PFSK-1 (cell line): ENCODE measurements around the gene TSPO. TPM values are rescaled to one million over a fixed set of nuclear protein-coding genes. Genes with fewer than 3 reads are reported as not detected.

Source experiments
- FOXP2 ChIP-seq: optimal IDR thresholded peaks from 2 replicates; pipeline ENCODE3; 2011; ENCODE audit warnings: borderline replicate concordance, control low read depth, inconsistent platforms; ENCODE audit not compliant: insufficient read depth; ENCODE audit errors: extremely low read length, extremely low read depth
- POLR2AphosphoS5 ChIP-seq: IDR thresholded peaks from 2 replicates; pipeline ENCODE4 v1.6.1; 2012; ENCODE audit warnings: low read depth, mild to moderate bottlenecking, control low read depth, low read length, moderate library complexity
- SIN3A ChIP-seq: IDR thresholded peaks from 2 replicates; pipeline ENCODE4 v1.6.1; 2012; ENCODE audit warnings: mild to moderate bottlenecking, low read length, moderate library complexity, borderline replicate concordance; ENCODE audit not compliant: insufficient read depth
- TAF1 ChIP-seq: IDR thresholded peaks from 2 replicates; pipeline ENCODE4 v1.6.1; 2012; ENCODE audit warnings: low read length, control low read depth, borderline replicate concordance; ENCODE audit not compliant: insufficient read depth
- polyA plus RNA-seq: library from polyadenylated mRNA; unstranded; fragments of >200 nt; gene quantifications from one replicate; pipeline ENCODE4 v1.2.1, GENCODE V29; 2012; ENCODE audit warnings: low read depth, missing spikeins; ENCODE audit not compliant: insufficient read length
- TF ChIP-seq, protein P1 (sequence below), 2 experiments: IDR thresholded peaks; 2 replicates each; pipeline versions ENCODE4 v1.6.1 to v1.8.0; 2011 to 2012; ENCODE audit warnings: low read depth in 2 of 2, low read length in 2 of 2, control low read depth in 1 of 2, inconsistent platforms in 1 of 2, mild to moderate bottlenecking in 1 of 2, moderate library complexity in 1 of 2; ENCODE audit not compliant: insufficient read depth in 1 of 2

Gene TSPO
- 434 TPM for polyA plus RNA-seq

GRCh38 chr22:43151251-43152002, at the start of gene TSPO:
TSPO (plus strand) TSS chr22:43151559; CDS start chr22:43159239, 7,680 bp downstream.
- TF ChIP-seq, protein P1, sequence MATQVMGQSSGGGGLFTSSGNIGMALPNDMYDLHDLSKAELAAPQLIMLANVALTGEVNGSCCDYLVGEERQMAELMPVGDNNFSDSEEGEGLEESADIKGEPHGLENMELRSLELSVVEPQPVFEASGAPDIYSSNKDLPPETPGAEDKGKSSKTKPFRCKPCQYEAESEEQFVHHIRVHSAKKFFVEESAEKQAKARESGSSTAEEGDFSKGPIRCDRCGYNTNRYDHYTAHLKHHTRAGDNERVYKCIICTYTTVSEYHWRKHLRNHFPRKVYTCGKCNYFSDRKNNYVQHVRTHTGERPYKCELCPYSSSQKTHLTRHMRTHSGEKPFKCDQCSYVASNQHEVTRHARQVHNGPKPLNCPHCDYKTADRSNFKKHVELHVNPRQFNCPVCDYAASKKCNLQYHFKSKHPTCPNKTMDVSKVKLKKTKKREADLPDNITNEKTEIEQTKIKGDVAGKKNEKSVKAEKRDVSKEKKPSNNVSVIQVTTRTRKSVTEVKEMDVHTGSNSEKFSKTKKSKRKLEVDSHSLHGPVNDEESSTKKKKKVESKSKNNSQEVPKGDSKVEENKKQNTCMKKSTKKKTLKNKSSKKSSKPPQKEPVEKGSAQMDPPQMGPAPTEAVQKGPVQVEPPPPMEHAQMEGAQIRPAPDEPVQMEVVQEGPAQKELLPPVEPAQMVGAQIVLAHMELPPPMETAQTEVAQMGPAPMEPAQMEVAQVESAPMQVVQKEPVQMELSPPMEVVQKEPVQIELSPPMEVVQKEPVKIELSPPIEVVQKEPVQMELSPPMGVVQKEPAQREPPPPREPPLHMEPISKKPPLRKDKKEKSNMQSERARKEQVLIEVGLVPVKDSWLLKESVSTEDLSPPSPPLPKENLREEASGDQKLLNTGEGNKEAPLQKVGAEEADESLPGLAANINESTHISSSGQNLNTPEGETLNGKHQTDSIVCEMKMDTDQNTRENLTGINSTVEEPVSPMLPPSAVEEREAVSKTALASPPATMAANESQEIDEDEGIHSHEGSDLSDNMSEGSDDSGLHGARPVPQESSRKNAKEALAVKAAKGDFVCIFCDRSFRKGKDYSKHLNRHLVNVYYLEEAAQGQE (IDR thresholded peaks at IDR 0.05; ENCODE audit: insufficient read depth in 1 of 2, low read depth in 2 of 2, low read length in 2 of 2) = no peak
- no peak for TF ChIP-seq TAF1
- peak; percentile 30 for TF ChIP-seq FOXP2
- no peak for TF ChIP-seq SIN3A

GRCh38 chr22:43106302-43106701, 45.1 kb upstream of the TSPO start:
- TF ChIP-seq, protein P1 (IDR thresholded peaks at IDR 0.05; ENCODE audit: insufficient read depth in 1 of 2, low read depth in 2 of 2, low read length in 2 of 2) = no peak

DNA sequence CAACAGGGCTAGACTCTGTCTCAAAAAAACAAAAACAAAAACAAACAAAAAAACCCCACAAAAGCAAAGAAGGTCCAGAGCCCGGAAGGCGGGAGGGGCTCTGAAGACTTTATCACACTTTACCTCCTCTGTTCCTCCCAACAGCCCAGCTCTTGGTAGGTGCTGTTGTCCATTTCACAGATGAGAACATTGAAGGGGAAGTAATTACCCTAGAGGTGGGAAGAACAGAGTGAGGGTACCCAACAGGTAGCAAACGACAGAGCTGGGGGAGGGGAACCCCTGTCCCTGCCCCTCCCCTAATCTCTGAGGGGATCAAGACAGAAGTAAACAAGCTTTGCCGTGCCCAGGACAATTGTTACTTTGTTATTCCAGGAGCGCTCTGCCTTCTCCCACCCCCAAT, 41.8 kb upstream of the TSPO start:
- TF ChIP-seq, protein P1 (IDR thresholded peaks at IDR 0.05; ENCODE audit: insufficient read depth in 1 of 2, low read depth in 2 of 2, low read length in 2 of 2) = no peak
- TF ChIP-seq POLR2AphosphoS5 (no peak), TAF1 (no peak), FOXP2 (no peak), SIN3A (no peak)

- TF ChIP-seq POLR2AphosphoS5 (no peak), TAF1 (no peak), FOXP2 (no peak), SIN3A (no peak)
- TF ChIP-seq, protein P1 (IDR thresholded peaks at IDR 0.05; ENCODE audit: insufficient read depth in 1 of 2, low read depth in 2 of 2, low read length in 2 of 2) = no peak
Observed at GRCh38 chr22:43109921-43110443, 41.4 kb upstream of the TSPO start.

DNA sequence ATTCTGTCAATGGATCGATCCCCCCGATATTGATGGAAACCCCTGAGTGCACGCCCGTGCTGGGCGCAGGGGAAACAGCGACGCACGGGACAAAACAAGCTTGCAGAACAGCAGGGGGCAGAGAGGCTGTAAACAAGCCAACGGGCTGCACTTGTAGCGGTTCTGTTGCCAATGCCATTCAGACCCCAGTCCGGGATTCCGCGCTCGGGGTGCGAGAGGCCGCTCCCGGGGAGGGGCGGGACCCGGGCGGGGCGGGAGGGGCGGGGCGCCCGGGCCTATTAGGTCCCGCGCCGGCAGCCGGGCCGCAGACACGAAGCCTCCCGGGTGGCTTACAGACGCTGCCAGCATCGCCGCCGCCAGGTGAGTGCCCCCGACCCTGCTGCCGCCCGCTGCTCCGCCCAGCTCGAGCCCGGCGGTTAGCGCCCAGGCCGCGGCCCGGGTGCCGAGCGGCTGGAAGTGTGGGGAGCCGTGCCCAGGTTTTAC, 40.9 kb upstream of the TSPO start, which contains the start of gene BIK:
BIK (plus strand) TSS at position 307 of the 483 bp plus-strand sequence. CDS start 13,273 bp downstream, outside the sequence.
- TF ChIP-seq FOXP2 (peak; percentile 75), SIN3A (no peak)
